ENCODE results near the gene GPR171.

- TF ChIP-seq CTCF (IDR thresholded peaks at IDR 0.05; ENCODE audit: insufficient read depth, low read depth, low read length): no peak
- no peak for TF ChIP-seq EZH2 (IDR thresholded peaks at IDR 0.05; ENCODE audit: insufficient read depth, low read length)
Measured at GRCh38 chr3:151201051-151201730, 1.8 kb downstream of the GPR171 start.

All from astrocyte (in vitro differentiated cells and primary cell).